Measurements from ENCODE around the gene TOMM34. TPM values are rescaled to one million over a fixed set of nuclear protein-coding genes. Genes with fewer than 3 reads are reported as not detected.

The TOMM34 gene
- total and polyA plus RNA-seq, 2 experiments from 2014 or later = 27.4 to 38.7 TPM

DNA sequence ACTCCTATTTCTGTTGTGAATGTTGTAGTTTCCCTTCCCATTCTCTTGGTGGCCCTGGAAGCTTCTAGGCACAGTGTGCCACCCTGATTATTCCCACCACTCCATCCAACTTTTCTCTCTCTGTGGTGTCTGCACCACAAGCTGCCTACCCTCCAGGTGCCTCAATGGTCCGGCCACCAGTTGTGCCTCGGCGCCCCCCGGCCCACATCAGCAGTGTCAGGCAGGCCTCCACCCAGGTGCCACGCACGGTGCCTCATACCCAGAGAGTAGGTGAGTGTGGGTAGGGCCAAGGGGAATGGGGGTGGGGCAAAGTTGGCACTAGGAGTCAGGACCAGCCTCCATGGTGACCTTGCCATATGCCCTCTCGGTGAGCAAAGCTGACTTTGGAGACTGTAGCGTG lies 27.3 kb downstream of the TOMM34 start:
- no peaks in the 10 kb centered on the region for H3F3A ChIP-seq (replicated peaks; ENCODE audit: low read depth)
- peaks cover 56% of the 10 kb centered on the region for H3K36me3 Mint-ChIP-seq (ENCODE audit: low read depth)
- H3K36me3 ChIP-seq (ENCODE audit: insufficient read depth) = peaks cover 38% of the 10 kb centered on the region
- H3K4me1 Mint-ChIP-seq = peaks cover 6% of the 10 kb centered on the region; the same call in 2 of the 3 replicates
- H3K9me2 ChIP-seq (ENCODE audit: insufficient read depth) = no peaks in the 10 kb centered on the region
- no peak overlapping the region for H3K4me3 Mint-ChIP-seq
- no peaks in the 10 kb centered on the region for H3K4me1 ChIP-seq (ENCODE audit: insufficient read depth)
- no peak overlapping the region for H3K27ac ChIP-seq (ENCODE audit: low read depth)
- DNase-seq (ENCODE audit: low spot score) (no peak), ATAC-seq (no peak)
- H3K79me2 ChIP-seq (replicated peaks; ENCODE audit: insufficient read depth) = no peaks in the 10 kb centered on the region
- peaks cover 15% of the 10 kb centered on the region for H3K27me3 Mint-ChIP-seq (ENCODE audit: insufficient read depth, low read depth, poor library complexity)
- no peaks in the 10 kb centered on the region for H3K9me3 Mint-ChIP-seq
- no peak overlapping the region for H2AFZ ChIP-seq
- no peak overlapping the region for H3K4me3 ChIP-seq
- peaks cover 7% of the 10 kb centered on the region; the same call in 1 of the 2 replicates for H4K20me1 ChIP-seq (replicated peaks; ENCODE audit: insufficient read depth)
- no peaks in the 10 kb centered on the region for H3K27me3 ChIP-seq (ENCODE audit: insufficient read depth)
- TF ChIP-seq, protein P1, sequence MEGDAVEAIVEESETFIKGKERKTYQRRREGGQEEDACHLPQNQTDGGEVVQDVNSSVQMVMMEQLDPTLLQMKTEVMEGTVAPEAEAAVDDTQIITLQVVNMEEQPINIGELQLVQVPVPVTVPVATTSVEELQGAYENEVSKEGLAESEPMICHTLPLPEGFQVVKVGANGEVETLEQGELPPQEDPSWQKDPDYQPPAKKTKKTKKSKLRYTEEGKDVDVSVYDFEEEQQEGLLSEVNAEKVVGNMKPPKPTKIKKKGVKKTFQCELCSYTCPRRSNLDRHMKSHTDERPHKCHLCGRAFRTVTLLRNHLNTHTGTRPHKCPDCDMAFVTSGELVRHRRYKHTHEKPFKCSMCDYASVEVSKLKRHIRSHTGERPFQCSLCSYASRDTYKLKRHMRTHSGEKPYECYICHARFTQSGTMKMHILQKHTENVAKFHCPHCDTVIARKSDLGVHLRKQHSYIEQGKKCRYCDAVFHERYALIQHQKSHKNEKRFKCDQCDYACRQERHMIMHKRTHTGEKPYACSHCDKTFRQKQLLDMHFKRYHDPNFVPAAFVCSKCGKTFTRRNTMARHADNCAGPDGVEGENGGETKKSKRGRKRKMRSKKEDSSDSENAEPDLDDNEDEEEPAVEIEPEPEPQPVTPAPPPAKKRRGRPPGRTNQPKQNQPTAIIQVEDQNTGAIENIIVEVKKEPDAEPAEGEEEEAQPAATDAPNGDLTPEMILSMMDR (conservative IDR thresholded peaks at IDR 0.05; ENCODE audit: low read depth in 2 of 2) = no peak
- TF ChIP-seq EZH2phosphoT487 (IDR thresholded peaks at IDR 0.05; ENCODE audit: unreplicated experiment) (no peak), POLR2AphosphoS5 (IDR thresholded peaks at IDR 0.05; ENCODE audit: low read depth) (no peak), NANOG (IDR thresholded peaks at IDR 0.05; ENCODE audit: borderline replicate concordance) (no peak), ZNF331 (CRISPR knock-in tag; IDR thresholded peaks at IDR 0.05; ENCODE audit: low read depth) (no peak), STAT1 (IDR thresholded peaks at IDR 0.05; ENCODE audit: unreplicated experiment) (no peak), JUNB (IDR thresholded peaks at IDR 0.05; ENCODE audit: unreplicated experiment) (no peak)
- TF ChIP-seq, protein P2, sequence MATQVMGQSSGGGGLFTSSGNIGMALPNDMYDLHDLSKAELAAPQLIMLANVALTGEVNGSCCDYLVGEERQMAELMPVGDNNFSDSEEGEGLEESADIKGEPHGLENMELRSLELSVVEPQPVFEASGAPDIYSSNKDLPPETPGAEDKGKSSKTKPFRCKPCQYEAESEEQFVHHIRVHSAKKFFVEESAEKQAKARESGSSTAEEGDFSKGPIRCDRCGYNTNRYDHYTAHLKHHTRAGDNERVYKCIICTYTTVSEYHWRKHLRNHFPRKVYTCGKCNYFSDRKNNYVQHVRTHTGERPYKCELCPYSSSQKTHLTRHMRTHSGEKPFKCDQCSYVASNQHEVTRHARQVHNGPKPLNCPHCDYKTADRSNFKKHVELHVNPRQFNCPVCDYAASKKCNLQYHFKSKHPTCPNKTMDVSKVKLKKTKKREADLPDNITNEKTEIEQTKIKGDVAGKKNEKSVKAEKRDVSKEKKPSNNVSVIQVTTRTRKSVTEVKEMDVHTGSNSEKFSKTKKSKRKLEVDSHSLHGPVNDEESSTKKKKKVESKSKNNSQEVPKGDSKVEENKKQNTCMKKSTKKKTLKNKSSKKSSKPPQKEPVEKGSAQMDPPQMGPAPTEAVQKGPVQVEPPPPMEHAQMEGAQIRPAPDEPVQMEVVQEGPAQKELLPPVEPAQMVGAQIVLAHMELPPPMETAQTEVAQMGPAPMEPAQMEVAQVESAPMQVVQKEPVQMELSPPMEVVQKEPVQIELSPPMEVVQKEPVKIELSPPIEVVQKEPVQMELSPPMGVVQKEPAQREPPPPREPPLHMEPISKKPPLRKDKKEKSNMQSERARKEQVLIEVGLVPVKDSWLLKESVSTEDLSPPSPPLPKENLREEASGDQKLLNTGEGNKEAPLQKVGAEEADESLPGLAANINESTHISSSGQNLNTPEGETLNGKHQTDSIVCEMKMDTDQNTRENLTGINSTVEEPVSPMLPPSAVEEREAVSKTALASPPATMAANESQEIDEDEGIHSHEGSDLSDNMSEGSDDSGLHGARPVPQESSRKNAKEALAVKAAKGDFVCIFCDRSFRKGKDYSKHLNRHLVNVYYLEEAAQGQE (IDR thresholded peaks at IDR 0.05; ENCODE audit: unreplicated experiment) = no peak
- TF ChIP-seq, protein P3, sequence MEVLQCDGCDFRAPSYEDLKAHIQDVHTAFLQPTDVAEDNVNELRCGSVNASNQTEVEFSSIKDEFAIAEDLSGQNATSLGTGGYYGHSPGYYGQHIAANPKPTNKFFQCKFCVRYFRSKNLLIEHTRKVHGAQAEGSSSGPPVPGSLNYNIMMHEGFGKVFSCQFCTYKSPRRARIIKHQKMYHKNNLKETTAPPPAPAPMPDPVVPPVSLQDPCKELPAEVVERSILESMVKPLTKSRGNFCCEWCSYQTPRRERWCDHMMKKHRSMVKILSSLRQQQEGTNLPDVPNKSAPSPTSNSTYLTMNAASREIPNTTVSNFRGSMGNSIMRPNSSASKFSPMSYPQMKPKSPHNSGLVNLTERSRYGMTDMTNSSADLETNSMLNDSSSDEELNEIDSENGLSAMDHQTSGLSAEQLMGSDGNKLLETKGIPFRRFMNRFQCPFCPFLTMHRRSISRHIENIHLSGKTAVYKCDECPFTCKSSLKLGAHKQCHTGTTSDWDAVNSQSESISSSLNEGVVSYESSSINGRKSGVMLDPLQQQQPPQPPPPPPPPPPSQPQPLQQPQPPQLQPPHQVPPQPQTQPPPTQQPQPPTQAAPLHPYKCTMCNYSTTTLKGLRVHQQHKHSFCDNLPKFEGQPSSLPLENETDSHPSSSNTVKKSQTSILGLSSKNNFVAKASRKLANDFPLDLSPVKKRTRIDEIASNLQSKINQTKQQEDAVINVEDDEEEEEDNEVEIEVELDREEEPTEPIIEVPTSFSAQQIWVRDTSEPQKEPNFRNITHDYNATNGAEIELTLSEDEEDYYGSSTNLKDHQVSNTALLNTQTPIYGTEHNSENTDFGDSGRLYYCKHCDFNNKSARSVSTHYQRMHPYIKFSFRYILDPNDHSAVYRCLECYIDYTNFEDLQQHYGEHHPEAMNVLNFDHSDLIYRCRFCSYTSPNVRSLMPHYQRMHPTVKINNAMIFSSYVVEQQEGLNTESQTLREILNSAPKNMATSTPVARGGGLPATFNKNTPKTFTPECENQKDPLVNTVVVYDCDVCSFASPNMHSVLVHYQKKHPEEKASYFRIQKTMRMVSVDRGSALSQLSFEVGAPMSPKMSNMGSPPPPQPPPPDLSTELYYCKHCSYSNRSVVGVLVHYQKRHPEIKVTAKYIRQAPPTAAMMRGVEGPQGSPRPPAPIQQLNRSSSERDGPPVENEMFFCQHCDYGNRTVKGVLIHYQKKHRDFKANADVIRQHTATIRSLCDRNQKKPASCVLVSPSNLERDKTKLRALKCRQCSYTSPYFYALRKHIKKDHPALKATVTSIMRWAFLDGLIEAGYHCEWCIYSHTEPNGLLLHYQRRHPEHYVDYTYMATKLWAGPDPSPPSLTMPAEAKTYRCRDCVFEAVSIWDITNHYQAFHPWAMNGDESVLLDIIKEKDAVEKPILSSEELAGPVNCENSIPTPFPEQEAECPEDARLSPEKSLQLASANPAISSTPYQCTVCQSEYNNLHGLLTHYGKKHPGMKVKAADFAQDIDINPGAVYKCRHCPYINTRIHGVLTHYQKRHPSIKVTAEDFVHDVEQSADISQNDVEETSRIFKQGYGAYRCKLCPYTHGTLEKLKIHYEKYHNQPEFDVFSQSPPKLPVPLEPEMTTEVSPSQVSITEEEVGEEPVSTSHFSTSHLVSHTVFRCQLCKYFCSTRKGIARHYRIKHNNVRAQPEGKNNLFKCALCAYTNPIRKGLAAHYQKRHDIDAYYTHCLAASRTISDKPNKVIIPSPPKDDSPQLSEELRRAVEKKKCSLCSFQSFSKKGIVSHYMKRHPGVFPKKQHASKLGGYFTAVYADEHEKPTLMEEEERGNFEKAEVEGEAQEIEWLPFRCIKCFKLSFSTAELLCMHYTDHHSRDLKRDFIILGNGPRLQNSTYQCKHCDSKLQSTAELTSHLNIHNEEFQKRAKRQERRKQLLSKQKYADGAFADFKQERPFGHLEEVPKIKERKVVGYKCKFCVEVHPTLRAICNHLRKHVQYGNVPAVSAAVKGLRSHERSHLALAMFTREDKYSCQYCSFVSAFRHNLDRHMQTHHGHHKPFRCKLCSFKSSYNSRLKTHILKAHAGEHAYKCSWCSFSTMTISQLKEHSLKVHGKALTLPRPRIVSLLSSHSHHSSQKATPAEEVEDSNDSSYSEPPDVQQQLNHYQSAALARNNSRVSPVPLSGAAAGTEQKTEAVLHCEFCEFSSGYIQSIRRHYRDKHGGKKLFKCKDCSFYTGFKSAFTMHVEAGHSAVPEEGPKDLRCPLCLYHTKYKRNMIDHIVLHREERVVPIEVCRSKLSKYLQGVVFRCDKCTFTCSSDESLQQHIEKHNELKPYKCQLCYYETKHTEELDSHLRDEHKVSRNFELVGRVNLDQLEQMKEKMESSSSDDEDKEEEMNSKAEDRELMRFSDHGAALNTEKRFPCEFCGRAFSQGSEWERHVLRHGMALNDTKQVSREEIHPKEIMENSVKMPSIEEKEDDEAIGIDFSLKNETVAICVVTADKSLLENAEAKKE (CRISPR knock-in tag; IDR thresholded peaks at IDR 0.05) = no peak
- no peak overlapping the region for H3K27ac Mint-ChIP-seq
- no peak overlapping the region for H3K4me2 ChIP-seq

All from GM23338 (cell line).